Ishikawa (cell line): ENCODE results near the gene CLMN.

Experiments used
- CEBPB ChIP-seq: IDR thresholded peaks from 2 replicates; pipeline ENCODE4 v1.6.1; 2012
- CREB1 ChIP-seq: IDR thresholded peaks from 2 replicates; pipeline ENCODE4 v1.6.1; 2012; ENCODE audit warnings: low read depth
- EGR1 ChIP-seq: IDR thresholded peaks from 2 replicates; pipeline ENCODE4 v1.6.1; 2012
- EP300 ChIP-seq: IDR thresholded peaks from 2 replicates; pipeline ENCODE4 v1.6.1; 2012; ENCODE audit warnings: borderline replicate concordance
- FOXM1 ChIP-seq: IDR thresholded peaks from 2 replicates; pipeline ENCODE4 v1.6.1; 2012; ENCODE audit warnings: low read depth, borderline replicate concordance
- NFIC ChIP-seq: IDR thresholded peaks from 2 replicates; pipeline ENCODE4 v1.6.1; 2012
- RAD21 ChIP-seq: IDR thresholded peaks from 2 replicates; pipeline ENCODE4 v1.6.1; 2012; ENCODE audit warnings: low read depth
- TAF1 ChIP-seq: IDR thresholded peaks from 2 replicates; pipeline ENCODE4 v1.6.1; 2012; ENCODE audit warnings: low read depth, mild to moderate bottlenecking
- TCF12 ChIP-seq: IDR thresholded peaks from 2 replicates; pipeline ENCODE4 v1.6.1; 2012; ENCODE audit warnings: low read depth
- YY1 ChIP-seq: IDR thresholded peaks from 2 replicates; pipeline ENCODE4 v1.6.1; 2012; ENCODE audit warnings: low read depth
- ZBTB7A ChIP-seq: IDR thresholded peaks from 2 replicates; pipeline ENCODE4 v1.6.1; 2012; ENCODE audit warnings: low read depth
- TF ChIP-seq, protein P1 (sequence below): IDR thresholded peaks from 2 replicates; pipeline ENCODE4 v1.6.1; 2012; ENCODE audit warnings: low read depth, mild to moderate bottlenecking

GRCh38 chr14:95307402-95308041 lies 12.2 kb downstream of the CLMN start:
- no peak for TF ChIP-seq EP300
- TF ChIP-seq NFIC = no peak
- no peak for TF ChIP-seq RAD21
- no peak for TF ChIP-seq EGR1
- TF ChIP-seq TAF1 = no peak
- no peak for TF ChIP-seq CREB1
- TF ChIP-seq FOXM1 = no peak
- TF ChIP-seq CEBPB = no peak
- no peak for TF ChIP-seq TCF12
- no peak for TF ChIP-seq YY1
- no peak for TF ChIP-seq ZBTB7A
- TF ChIP-seq, protein P1, sequence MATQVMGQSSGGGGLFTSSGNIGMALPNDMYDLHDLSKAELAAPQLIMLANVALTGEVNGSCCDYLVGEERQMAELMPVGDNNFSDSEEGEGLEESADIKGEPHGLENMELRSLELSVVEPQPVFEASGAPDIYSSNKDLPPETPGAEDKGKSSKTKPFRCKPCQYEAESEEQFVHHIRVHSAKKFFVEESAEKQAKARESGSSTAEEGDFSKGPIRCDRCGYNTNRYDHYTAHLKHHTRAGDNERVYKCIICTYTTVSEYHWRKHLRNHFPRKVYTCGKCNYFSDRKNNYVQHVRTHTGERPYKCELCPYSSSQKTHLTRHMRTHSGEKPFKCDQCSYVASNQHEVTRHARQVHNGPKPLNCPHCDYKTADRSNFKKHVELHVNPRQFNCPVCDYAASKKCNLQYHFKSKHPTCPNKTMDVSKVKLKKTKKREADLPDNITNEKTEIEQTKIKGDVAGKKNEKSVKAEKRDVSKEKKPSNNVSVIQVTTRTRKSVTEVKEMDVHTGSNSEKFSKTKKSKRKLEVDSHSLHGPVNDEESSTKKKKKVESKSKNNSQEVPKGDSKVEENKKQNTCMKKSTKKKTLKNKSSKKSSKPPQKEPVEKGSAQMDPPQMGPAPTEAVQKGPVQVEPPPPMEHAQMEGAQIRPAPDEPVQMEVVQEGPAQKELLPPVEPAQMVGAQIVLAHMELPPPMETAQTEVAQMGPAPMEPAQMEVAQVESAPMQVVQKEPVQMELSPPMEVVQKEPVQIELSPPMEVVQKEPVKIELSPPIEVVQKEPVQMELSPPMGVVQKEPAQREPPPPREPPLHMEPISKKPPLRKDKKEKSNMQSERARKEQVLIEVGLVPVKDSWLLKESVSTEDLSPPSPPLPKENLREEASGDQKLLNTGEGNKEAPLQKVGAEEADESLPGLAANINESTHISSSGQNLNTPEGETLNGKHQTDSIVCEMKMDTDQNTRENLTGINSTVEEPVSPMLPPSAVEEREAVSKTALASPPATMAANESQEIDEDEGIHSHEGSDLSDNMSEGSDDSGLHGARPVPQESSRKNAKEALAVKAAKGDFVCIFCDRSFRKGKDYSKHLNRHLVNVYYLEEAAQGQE = no peak
